Thoracic aorta (tissue), 2 donors: ENCODE results near the gene RAB44. TPM values are rescaled to one million over a fixed set of nuclear protein-coding genes. Genes with fewer than 3 reads are reported as not detected.

ENCODE experiments used
- ATAC-seq: fragments of 150-250 bp; one replicate; pipeline ENCODE4 v1.8.0; 2017; ENCODE audit warnings: low read depth; ENCODE audit not compliant: insufficient number of reproducible peaks, low FRiP score
- DNase-seq: peaks from one replicate; pipeline ENCODE4 v3.0.0-alpha.2; 2020; ENCODE audit warnings: low spot score
- H3K27ac ChIP-seq, 2 donors: fragments of 200-600 bp; sonication (generic); 1 replicate in 1 of 2; 2 replicates in 1 of 2; pipeline ENCODE4 v1.5.1; 2016; ENCODE audit warnings: mild to moderate bottlenecking in 2 of 2, moderate library complexity in 2 of 2
- H3K27me3 ChIP-seq: fragments of 200-600 bp; sonication (generic); replicated peaks from 2 replicates; pipeline ENCODE4 v1.6.0; 2016; ENCODE audit warnings: mild to moderate bottlenecking; ENCODE audit not compliant: insufficient read depth
- H3K36me3 ChIP-seq: fragments of 200-600 bp; sonication (generic); one replicate; pipeline ENCODE4 v1.5.1; 2016
- H3K4me1 ChIP-seq, 2 donors: fragments of 200-600 bp; sonication (generic); 1 replicate in 1 of 2; 2 replicates in 1 of 2; pipeline versions ENCODE4 v1.5.1 to v1.6.0; 2016; ENCODE audit warnings: low read depth in 2 of 2, mild to moderate bottlenecking in 1 of 2; ENCODE audit not compliant: control insufficient read depth in 1 of 2
- H3K4me3 ChIP-seq: fragments of 200-600 bp; sonication (generic); 2 replicates; pipeline ENCODE4 v1.5.1; 2016; ENCODE audit warnings: mild to moderate bottlenecking
- H3K9me3 ChIP-seq: fragments of 200-600 bp; sonication (generic); 2 replicates; pipeline ENCODE4 v1.5.1; 2016
- total RNA-seq, 2 donors: library from RNA; depleted of rRNA; stranded (reverse); fragments of >200 nt; gene quantifications; one replicate each; pipeline versions ENCODE4 v1.1.0 to v1.2.3, GENCODE V29; 2016
- TF ChIP-seq, protein P1 (sequence below): fragments of 200-600 bp; sonication (generic); IDR thresholded peaks from one replicate; pipeline ENCODE4 v1.5.1; 2019; ENCODE audit warnings: antibody characterized with exemption

The RAB44 gene
- total RNA-seq, 2 donors from 2014 or later, result 0.27 TPM; not detected in 1

DNA sequence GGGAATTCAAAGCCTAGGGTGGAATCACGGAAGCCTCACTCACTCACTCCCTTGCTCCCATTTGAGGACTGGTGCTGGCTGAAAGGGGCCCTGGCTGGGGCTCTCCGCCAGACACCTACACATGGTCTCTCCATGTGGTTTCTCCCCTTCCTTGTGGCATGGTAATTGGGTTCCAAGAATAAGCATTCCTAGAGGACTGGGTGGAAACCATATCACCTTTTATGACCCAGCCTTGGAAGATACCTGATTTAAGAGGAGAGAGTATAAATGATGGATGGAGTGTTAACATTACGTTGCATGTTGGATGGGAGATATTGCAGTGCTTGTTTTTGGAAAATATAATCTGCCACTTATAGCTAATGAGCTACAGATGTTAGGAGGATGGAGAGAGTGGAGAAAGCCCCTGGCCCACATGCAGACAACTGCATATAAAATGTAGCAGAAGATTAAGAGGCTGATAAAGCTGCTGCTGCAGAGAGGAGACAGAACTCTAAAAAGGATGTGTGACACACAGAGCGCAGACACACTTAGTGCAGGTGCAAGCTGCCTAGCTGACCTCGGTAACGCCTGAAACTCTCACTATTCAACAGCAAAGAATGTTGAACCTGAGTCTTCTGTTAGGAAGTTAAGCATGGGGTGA is 42.4 kb upstream of the RAB44 start:
- TF ChIP-seq, protein P1, sequence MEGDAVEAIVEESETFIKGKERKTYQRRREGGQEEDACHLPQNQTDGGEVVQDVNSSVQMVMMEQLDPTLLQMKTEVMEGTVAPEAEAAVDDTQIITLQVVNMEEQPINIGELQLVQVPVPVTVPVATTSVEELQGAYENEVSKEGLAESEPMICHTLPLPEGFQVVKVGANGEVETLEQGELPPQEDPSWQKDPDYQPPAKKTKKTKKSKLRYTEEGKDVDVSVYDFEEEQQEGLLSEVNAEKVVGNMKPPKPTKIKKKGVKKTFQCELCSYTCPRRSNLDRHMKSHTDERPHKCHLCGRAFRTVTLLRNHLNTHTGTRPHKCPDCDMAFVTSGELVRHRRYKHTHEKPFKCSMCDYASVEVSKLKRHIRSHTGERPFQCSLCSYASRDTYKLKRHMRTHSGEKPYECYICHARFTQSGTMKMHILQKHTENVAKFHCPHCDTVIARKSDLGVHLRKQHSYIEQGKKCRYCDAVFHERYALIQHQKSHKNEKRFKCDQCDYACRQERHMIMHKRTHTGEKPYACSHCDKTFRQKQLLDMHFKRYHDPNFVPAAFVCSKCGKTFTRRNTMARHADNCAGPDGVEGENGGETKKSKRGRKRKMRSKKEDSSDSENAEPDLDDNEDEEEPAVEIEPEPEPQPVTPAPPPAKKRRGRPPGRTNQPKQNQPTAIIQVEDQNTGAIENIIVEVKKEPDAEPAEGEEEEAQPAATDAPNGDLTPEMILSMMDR, result no peak
- no peaks in the 10 kb centered on the region for H3K4me1 ChIP-seq
- no peaks in the 10 kb centered on the region for H3K9me3 ChIP-seq
- no peaks in the 10 kb centered on the region for H3K27me3 ChIP-seq
- H3K27ac ChIP-seq, result no peak overlapping the region
- DNase-seq (no peak), ATAC-seq (no peak)
- no peaks in the 10 kb centered on the region for H3K36me3 ChIP-seq
- no peak overlapping the region for H3K4me3 ChIP-seq

DNA sequence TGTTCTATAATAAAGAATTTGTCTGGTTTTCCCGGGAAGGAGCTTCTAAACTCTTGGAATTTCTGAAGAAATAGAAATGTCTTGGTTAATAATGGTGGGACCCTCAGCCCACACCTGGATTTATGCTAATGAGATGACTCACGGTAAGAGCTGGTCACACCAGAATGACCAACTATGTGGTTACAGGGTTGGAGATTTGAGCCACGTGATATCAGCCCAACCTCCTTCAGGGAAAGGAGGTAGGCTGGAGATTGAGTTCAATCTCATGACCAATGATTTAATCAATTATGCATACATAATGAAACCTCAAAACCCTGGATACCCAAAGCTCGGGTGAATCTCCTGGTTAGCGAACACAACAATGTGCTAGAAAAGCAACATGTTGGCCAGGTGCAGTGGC is 41.2 kb upstream of the RAB44 start:
- H3K27ac ChIP-seq, result no peak overlapping the region
- no peaks in the 10 kb centered on the region for H3K36me3 ChIP-seq
- H3K4me1 ChIP-seq, result peaks cover 0 to 5% of the 10 kb centered on the region in 2 donors
- ATAC-seq (no peak), DNase-seq (no peak)
- TF ChIP-seq, protein P1, result no peak
- H3K27me3 ChIP-seq, result no peaks in the 10 kb centered on the region
- no peaks in the 10 kb centered on the region for H3K9me3 ChIP-seq
- no peak overlapping the region for H3K4me3 ChIP-seq

DNA sequence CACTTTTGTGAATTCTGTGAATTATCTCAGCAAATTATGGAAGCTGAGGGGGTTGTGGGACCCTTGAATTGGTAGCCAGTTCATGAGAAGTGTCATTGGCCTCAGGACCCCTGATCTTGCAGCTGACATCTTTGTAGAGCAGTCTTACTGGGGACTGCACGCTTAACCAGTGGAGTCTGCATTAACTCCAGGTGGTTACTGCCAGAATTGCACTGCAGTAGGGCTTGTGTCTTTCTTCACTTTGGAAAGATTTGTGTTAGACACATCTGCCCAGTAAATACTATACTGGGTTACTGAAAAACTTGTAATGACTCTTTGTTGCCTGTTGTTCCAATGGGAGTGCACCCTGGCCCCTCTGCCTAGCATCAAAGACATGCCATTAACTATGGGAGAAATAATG is 40.4 kb upstream of the RAB44 start:
- TF ChIP-seq, protein P1, result no peak
- Histone ChIP-seq H3K36me3 (no peaks in the 10 kb centered on the region), H3K4me3 (no peak overlapping the region), H3K27ac (no peak overlapping the region), H3K4me1 (peaks cover 0 to 5% of the 10 kb centered on the region in 2 donors), H3K27me3 (no peaks in the 10 kb centered on the region), H3K9me3 (no peaks in the 10 kb centered on the region)
- ATAC-seq (no peak), DNase-seq (no peak)

DNA sequence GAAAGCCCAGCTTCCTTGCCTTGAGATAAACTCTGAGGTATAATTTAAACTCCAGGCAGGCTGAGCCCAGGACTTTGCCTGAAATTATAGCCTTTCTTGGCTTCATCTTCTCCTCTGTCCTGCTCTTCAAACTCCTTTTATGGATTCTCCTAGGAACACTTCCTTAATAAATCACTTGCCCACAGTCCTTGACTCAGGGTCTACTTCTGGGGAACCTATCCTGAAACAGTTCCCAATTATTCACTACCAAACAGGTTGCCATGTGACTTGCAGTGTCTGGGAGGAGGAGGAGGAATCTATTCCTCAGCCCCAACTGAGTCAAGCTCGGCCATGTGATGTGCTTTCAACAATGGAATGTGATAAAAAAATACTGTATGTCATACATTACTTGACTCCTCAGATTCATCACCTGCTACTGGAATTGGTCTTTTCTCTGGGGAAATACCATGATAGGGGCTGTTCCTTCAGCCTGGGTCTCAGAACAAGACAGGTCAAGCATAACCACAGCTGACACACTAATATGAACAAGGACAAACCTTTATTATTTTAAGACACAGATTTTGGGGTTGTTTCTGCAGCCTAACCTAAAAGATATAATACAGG is 39.6 kb upstream of the RAB44 start:
- ATAC-seq, result no peak

DNA sequence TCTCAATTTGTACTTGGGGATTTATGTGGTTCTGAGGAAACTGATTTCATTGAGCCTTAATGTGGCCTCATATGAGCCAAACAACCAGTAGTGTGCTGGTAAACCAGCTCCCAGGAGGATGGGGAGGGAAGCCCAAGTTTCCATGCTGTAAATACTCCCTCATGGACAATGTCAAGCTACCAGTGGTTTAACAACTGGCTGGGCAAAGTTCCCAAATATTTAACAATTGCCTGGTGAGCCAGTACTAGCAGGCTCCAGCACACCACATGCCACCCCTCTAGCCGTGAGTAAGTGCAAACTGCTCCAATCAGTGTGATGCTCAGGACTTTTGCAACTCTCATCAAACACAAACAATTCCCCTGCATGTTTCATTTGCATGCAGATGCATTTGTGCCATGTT is 38.4 kb upstream of the RAB44 start:
- Histone ChIP-seq H3K9me3 (no peaks in the 10 kb centered on the region), H3K36me3 (no peaks in the 10 kb centered on the region), H3K4me3 (no peak overlapping the region), H3K4me1 (peaks cover 0 to 5% of the 10 kb centered on the region in 2 donors), H3K27ac (no peak overlapping the region), H3K27me3 (no peaks in the 10 kb centered on the region)
- TF ChIP-seq, protein P1, result no peak
- no peak for ATAC-seq
- no peak for DNase-seq

More for the DNA sequence above, 39.6 kb upstream of the RAB44 start:
- peaks cover 0 to 5% of the 10 kb centered on the region in 2 donors for H3K4me1 ChIP-seq
- no peaks in the 10 kb centered on the region for H3K27me3 ChIP-seq
- no peak overlapping the region for H3K27ac ChIP-seq
- H3K9me3 ChIP-seq, result no peaks in the 10 kb centered on the region
- no peak for DNase-seq
- TF ChIP-seq, protein P1, result no peak
- H3K4me3 ChIP-seq, result no peak overlapping the region
- H3K36me3 ChIP-seq, result no peaks in the 10 kb centered on the region
